ENCODE measurements around the gene CLK2. TPM values are rescaled to one million over a fixed set of nuclear protein-coding genes. Genes with fewer than 3 reads are reported as not detected.
"Not testable (repeated sequence)": the region's sequence is repeated elsewhere in the genome, so short reads cannot be mapped to it uniquely, and the experiment has no call there.

The CLK2 gene
- total and polyA plus RNA-seq, 7 donors: 7.2 to 45.9 (median 23.2) TPM

DNA sequence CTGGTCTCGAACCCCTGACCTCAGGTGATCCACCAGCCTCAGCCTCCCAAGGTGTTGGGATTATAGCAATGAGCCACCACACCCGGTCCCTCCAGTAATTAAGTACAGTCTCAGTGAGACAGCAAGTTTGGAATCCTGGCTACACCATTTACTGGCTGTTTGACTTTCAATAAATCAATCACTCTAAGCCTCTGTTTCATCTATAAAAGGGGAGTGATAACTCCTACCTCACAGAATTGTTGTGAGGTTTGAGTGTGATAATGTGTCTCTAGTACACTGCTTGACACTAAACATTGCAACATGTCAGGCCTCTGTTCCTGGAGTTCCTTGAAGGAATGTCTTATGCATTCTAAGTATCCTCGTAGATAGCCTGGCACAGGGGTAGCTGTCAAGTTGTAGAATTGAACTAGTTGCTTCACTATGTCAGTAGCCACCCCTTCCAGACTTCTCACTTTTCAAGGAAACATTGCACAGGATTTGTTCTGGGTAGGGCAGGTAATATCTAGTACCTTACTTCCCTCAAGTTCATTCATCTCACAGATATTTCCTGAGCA is 30.4 kb downstream of the CLK2 start:
- no peak for DNase-seq
- Histone ChIP-seq H3K9me3 (no peaks in the 10 kb centered on the region), H3K27ac (peak overlapping the region; percentile 87 to 96 (median 95)), H3K27me3 (no peaks in the 10 kb centered on the region), H3K4me3 (peak overlapping the region in 2 of 4 donors; percentile 68 to 70), H3K36me3 (peaks cover under 1 to 26% (median 7%) of the 10 kb centered on the region in 4 donors), H3K4me1 (peaks cover 7 to 43% (median 37%) of the 10 kb centered on the region in 4 donors)
- intact Hi-C loops (cut with DNase I): loop anchor here (5.0 kb wide), 1 partner anchor 36 kb away; the partner anchor contains the start of genes MTX1 and THBS3
- no peak for TF ChIP-seq EP300 (IDR thresholded peaks at IDR 0.05)
- no peak for TF ChIP-seq CTCF (IDR thresholded peaks at IDR 0.05)
- no peak for TF ChIP-seq POLR2A (IDR thresholded peaks at IDR 0.05)
- TF ChIP-seq POLR2AphosphoS5 (IDR thresholded peaks at IDR 0.05): no peak
- WGBS, 2 donors: 22 to 68% methylated on average over 3 of the region's 3 CpGs

DNA sequence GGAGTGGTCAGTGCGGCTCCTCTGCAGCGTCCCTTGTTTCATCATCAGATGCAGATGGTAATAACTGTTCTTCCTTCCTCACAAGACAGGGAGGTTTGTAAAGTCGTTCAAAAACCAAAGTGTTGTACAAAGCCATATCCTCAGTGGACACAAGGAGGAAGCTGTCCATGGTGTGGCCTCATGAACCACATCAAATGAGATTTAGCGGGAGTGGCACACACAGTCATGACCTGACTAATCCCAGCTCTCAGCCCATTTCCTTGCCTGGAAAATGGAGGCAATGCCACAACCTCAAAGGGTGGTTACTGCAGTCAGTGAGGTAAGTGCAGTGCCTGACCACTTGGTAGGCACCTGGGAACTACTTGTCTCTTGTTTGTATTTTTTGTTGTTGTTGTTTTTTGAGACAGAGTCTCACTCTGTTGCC is 31.5 kb downstream of the CLK2 start:
- Histone ChIP-seq H3K36me3 (peaks cover 0 to 26% (median 5%) of the 10 kb centered on the region in 4 donors), H3K4me1 (peaks cover 7 to 43% (median 37%) of the 10 kb centered on the region in 4 donors), H3K27ac (peak overlapping the region; percentile 34 to 49 (median 44)), H3K4me3 (no peak overlapping the region), H3K9me3 (no peaks in the 10 kb centered on the region), H3K27me3 (no peaks in the 10 kb centered on the region)
- TF ChIP-seq CTCF (IDR thresholded peaks at IDR 0.05) (no peak), POLR2A (IDR thresholded peaks at IDR 0.05) (no peak), EP300 (IDR thresholded peaks at IDR 0.05) (no peak), POLR2AphosphoS5 (IDR thresholded peaks at IDR 0.05) (no peak)
- no peak for DNase-seq
- intact Hi-C loops (cut with DNase I): loop anchor here (5.0 kb wide), 1 partner anchor 35 kb away; the partner anchor contains the start of genes MTX1 and THBS3
- 63 to 65% methylated on average over 4 of the region's 4 CpGs for WGBS, 2 donors

DNA sequence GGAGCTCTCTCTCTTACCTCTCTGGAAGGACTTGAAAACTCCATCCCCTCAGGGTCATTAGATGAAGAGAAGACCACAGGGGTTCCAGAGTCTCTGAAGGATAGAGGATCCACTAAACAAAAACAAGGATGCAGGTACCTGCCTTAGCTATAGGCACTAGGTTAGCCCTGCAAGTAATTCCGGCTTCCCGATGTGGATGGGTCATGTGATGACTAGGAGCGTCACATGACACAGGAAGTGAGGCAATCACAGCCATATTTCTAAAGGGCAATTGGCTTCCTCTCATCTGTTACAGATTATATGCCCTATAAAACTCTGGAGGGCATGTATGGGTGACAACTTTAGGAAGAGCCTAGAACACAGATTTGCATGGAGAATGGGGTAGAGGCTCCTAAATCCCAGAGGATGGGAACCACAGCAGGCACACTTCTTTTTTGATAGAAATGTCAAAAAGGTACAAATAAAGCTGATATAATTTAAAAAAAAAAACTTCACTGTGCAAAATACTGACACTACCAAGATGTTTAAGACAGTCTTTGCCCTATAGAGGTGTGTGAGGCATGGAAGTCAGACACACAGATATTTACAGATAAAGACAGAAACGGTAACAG is 32.1 kb downstream of the CLK2 start:
- Histone ChIP-seq H3K9me3 (no peaks in the 10 kb centered on the region), H3K4me1 (peaks cover 7 to 43% (median 37%) of the 10 kb centered on the region in 4 donors), H3K36me3 (peaks cover 0 to 32% (median 9%) of the 10 kb centered on the region in 4 donors), H3K4me3 (peak overlapping the region; percentile 30 to 45 (median 42)), H3K27ac (peak overlapping the region; percentile 34 to 49 (median 44)), H3K27me3 (no peaks in the 10 kb centered on the region)
- DNase-seq: peak; percentile 86
- intact Hi-C loops (cut with DNase I): loop anchor here (5.0 kb wide), 1 partner anchor 34 kb away; the partner anchor contains the start of genes MTX1 and THBS3
- TF ChIP-seq POLR2AphosphoS5 (IDR thresholded peaks at IDR 0.05) (peak in 2 of 4 donors; percentile 44 to 65), POLR2A (IDR thresholded peaks at IDR 0.05) (no peak)
- WGBS, 2 donors: 5 to 16% methylated on average over 4 of the region's 4 CpGs

- 79 to 80% methylated on average over 5 of the region's 5 CpGs for WGBS, 2 donors
- peaks cover 0 to 31% (median 26%) of the 10 kb centered on the region in 4 donors for H3K4me1 ChIP-seq
- no peak for TF ChIP-seq POLR2A (IDR thresholded peaks at IDR 0.05)
Observed at GRCh38 chr1:155236451-155236850, 36.9 kb downstream of the CLK2 start.

GRCh38 chr1:155235375-155235774 is 37.9 kb downstream of the CLK2 start:
- H3K9me3 ChIP-seq; H3K27ac ChIP-seq; H3K4me3 ChIP-seq; intact Hi-C loops (cut with DNase I); DNase-seq; H3K27me3 ChIP-seq: not testable (repeated sequence)
- 84 to 93% methylated on average over 8 to 9 of the region's 9 CpGs for WGBS, 2 donors
- Histone ChIP-seq H3K4me1 (peaks cover 0 to 23% (median 18%) of the 10 kb centered on the region in 4 donors), H3K36me3 (peaks cover 0 to 36% (median 12%) of the 10 kb centered on the region in 4 donors)

More at GRCh38 chr1:155236451-155236850, 36.9 kb downstream of the CLK2 start:
- no peak for DNase-seq
- Histone ChIP-seq H3K36me3 (peaks cover 0 to 36% (median 12%) of the 10 kb centered on the region in 4 donors), H3K9me3 (no peaks in the 10 kb centered on the region), H3K27me3 (no peaks in the 10 kb centered on the region), H3K4me3 (no peak overlapping the region), H3K27ac (no peak overlapping the region)
- intact Hi-C loops (cut with DNase I): no loop called here

DNA sequence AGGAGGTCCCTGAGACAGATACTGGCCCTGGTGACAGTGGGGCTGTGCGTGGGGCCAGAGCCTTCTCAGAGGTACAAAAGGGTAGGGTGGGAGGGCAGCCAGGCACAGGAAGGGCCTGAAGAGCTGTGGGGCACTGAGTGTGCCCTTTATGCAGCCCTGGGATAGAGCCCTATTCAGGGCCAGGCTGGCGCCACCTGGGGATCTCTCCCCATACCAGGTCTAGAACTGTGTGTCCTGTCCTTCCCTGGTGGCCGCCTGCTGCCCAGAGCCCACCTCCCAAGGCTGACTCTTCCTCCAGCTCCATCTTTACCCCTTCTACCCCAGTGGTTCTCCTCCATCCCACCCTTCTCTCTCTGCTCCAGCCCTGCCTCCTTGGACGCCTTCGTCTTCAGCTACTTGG is 39.8 kb downstream of the CLK2 start:
- DNase-seq; H3K4me3 ChIP-seq; H3K9me3 ChIP-seq; H3K27ac ChIP-seq; H3K27me3 ChIP-seq; intact Hi-C loops (cut with DNase I): not testable (repeated sequence)
- peaks cover 0 to 17% (median 13%) of the 10 kb centered on the region in 4 donors for H3K4me1 ChIP-seq
- H3K36me3 ChIP-seq: peaks cover 0 to 23% (median 12%) of the 10 kb centered on the region in 4 donors
- WGBS, 2 donors: 73 to 93% methylated on average over 1 to 2 of the region's 5 CpGs

DNA sequence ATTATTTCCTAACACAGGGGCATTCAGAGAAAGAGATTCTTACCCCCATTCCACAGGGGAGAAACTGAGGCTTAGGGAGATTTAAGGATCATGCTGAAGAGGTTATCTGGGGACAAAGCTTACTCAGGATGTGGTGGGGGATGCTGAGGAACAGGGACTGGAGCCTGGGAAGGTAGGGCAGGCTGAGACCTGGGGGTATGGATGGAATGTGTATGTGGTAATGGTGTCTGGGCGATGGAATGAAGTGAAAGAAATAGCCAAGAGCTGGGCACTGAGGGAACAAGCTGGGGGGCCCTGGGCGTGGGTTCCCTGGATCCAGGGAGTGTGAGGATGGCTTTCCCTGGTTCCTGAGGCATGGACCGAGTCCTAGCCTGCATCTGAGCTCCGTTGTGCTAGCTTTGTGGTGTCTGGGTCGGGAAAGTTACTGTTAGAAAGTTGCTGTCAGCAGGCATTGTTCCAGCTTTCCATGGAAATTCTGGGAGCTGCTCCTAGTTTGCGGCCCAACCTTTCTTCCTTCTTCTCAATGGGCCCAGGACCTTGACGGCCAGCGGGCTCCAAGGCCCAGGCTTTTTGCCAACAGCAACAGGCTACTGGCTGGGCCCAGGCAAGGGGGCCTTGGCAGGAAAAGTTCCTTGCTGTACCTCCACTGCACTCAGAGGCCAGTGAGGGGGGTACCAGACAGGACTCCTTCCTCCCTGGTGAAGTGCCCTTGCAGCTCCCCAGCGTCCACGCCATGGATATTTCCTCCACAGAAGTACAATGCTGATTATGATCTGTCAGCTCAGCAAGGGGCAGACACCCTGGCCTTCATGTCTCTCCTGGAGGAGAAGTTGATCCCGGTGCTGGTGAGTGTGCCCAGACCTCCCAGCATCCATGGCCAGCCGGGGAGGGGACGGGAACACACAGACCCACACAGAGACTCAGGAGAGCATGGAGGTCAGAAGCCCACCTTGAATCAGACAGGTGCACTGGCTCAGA is 41.0 kb downstream of the CLK2 start:
- Histone ChIP-seq H3K4me1 (peaks cover 0 to 23% (median 20%) of the 10 kb centered on the region in 4 donors), H3K36me3 (peaks cover 0 to 15% (median 10%) of the 10 kb centered on the region in 4 donors), H3K27ac (peak overlapping the region; percentile 58 to 73 (median 69))
- intact Hi-C loops (cut with DNase I); H3K27me3 ChIP-seq; H3K4me3 ChIP-seq; H3K9me3 ChIP-seq: not testable (repeated sequence)
- WGBS, 2 donors: 80 to 82% methylated on average over 13 of the region's 13 CpGs
- DNase-seq: peak; percentile 81

GRCh38 chr1:155231302-155231701 is 42.0 kb downstream of the CLK2 start:
- WGBS, 2 donors: 66 to 82% methylated on average over 3 of the region's 3 CpGs
- H3K36me3 ChIP-seq; intact Hi-C loops (cut with DNase I); DNase-seq; H3K27me3 ChIP-seq; H3K4me3 ChIP-seq; H3K9me3 ChIP-seq: not testable (repeated sequence)
- H3K4me1 ChIP-seq: peaks cover 0 to 32% (median 27%) of the 10 kb centered on the region in 4 donors
- peak overlapping the region in 3 of 4 donors; percentile 66 to 73 (median 72) for H3K27ac ChIP-seq
